ENCODE measurements around the gene ELP6.
"Not testable (repeated sequence)": the region's sequence is repeated elsewhere in the genome, so short reads cannot be mapped to it uniquely, and the experiment has no call there.

The ELP6 gene

DNA sequence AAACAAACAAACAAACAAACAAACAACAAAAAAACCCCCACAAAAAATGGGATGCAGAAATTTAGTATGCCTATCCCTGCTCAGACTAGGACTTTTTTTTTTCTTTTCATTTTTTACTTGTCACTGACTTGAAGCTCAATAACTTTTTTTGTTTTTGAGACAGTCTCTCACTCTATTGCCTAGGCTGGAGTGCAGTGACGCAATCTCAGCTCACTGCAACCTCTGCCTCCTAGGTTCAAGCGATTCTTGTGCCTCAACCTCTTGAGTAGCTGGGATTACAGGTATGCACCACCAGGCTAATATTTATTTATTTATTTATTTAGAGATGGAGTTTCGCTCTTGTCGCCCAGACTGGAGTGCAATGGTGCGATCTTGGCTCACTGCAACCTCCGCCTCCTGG lies 8.2 kb downstream of the ELP6 start:
- DNase-seq, result not testable (repeated sequence)

- no peak for DNase-seq
These were observed 9.4 kb downstream of the ELP6 start for GRCh38 chr3:47504113-47504512.

DNA sequence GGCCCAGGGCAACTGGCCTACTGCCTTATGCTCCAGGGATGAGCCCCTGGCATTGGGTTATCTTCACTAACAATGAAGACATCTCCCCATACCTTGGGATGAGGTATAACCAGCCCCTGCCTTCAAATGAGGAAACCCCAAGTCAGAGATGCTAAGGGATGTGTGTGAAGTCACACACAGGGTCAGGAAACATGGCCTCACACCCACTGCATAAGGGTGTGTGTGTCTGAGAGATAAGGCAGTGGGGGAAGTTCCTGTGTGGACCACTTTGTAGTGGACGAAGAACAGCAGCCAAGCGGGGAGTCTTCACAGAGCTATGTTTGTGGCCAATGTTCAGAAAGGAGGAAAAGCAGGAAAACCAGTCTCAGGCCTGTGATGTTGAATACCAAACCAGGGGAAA lies 10.5 kb downstream of the ELP6 start:
- no peak for DNase-seq

DNA sequence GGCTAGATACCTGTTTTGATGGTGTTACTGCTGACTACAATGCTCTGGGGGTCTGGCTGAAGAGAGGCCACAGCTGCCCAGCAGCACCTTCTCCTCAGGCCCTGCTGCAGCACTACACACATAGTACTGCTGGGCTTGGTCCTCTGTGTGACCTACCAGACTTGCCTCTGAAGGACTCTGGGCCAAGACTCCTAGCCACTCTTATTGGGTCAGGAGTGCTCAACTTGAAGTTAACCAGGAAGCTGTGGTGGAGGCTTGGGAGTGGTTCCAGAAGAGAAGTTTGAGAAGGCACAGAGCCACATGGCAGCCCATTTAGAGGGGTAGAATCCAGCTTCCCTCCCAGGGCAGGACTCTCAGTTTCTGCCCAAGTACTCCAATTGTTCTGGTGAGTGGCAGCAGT lies 16.6 kb downstream of the ELP6 start:
- DNase-seq, result no peak

DNA sequence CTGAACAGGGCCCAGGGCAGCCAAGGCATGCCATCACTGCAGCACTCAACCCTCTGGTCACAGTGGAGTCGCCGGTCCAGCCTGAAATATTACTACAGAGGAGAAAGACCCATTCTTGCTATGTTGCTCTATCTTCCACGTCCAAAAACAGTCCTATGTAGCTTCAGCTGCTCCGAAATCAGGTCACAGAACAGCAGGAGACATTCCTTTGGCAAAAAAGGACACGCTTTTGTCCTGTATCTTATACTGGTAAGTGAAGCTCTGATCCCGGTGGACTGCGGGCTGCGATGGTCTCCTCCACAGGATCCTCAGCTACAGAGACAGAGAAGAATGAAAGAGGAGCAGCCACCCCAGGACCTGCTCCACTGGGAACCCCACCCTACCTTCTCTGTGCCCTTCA lies 17.6 kb downstream of the ELP6 start:
- DNase-seq, result no peak

- no peak for DNase-seq
These were observed 18.4 kb downstream of the ELP6 start for GRCh38 chr3:47495111-47495510.

DNA sequence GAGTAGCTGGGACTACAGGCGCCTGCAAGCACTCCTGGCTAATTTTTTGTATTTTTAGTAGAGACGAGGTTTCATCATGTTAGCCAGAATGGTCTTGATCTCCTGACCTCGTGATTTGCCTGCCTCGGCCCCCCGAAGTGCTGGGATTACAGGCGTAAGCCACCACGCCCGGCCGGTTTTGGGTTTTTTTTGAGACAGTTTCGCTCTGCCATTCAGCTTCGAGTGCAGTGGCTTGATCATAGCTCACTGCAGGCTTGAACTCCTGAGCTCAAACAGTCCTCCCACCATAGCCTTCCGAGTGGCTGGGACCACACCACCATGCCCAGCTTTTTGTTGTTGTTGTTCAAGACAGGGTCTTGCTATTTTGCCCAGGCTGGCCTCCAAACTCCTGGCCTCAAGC lies 21.7 kb downstream of the ELP6 start:
- no peak for DNase-seq

- DNase-seq, result no peak
These were observed 22.3 kb downstream of the ELP6 start for GRCh38 chr3:47491186-47491585.

DNA sequence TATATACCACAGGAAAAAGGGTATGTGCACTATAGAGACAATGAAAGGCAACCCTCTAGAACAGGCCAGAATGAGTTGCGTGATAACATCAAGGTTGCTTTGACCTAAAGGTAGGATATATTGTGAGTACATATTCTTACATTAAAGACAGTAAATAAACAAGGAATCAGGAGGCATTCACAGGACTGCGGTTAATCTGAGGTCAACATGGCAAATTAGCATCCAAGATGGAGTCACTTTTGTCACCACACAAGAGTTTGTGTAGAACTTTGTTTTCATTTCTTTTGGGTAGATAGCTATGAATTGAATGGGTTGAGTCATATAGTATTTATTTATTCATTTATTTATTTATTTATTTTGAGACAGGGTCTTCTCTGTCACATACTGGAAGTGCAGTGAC lies 26.2 kb downstream of the ELP6 start:
- no peak for DNase-seq

DNA sequence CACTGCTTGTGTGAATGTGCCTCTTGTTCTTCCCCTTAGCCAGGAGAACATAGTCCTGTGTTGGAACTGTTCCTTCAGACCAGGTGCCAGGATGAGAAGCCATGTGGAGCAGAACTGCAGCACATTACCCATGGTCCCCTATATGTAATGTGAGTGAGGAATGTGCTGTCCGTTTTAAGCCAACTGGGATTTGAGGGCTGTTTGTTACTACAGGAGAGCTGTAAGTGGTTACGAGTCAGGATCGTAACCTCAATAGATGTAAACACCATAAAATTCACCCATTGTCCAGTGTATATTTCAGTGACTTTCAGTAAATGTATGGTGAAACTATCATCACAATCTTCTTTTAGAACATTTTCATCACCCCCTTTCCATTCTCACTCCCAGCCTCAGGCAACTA lies 27.7 kb downstream of the ELP6 start:
- DNase-seq, result no peak

GRCh38 chr3:47482366-47482765 lies 31.1 kb downstream of the ELP6 start:
- no peak for DNase-seq

DNA sequence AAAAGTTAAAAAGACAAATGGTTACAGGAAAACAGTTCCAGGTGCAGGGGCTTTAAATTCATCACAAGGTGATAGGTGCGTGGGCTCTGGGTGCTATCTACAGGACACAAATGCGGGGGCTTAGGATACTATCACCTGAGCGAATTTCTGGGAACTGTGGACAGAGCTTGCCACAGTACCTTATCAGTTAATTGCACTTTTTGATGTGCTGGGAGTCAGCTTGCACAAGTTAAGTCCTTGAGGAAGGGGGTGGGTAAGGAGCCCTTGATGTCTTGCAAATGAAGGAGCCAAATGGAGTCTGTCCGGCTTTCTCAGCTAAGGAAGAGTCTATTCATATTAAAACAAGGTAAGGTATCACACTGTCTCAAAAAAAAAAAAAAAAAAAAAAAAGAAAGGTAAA lies 31.7 kb downstream of the ELP6 start:
- DNase-seq, result not testable (repeated sequence)

DNA sequence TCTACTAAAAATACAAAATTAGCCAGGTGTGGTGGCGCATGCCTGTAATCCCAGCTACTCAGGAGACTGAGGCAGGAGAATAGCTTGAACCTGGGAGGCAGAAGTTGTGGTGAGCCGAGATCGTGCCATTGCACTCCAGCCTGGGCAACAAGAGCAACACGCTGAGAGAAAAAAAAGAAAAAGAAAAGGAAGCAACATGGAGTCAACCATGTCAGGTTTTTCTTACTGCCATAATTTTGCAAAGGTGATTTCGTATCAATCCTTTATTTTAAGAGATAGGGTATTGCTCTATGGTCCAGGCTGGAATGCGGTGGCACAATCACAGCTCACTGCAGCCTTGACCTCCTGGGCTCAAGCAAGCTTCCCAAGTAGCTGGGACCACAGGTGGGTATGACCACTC lies 33.2 kb downstream of the ELP6 start:
- DNase-seq, result not testable (repeated sequence)

DNA sequence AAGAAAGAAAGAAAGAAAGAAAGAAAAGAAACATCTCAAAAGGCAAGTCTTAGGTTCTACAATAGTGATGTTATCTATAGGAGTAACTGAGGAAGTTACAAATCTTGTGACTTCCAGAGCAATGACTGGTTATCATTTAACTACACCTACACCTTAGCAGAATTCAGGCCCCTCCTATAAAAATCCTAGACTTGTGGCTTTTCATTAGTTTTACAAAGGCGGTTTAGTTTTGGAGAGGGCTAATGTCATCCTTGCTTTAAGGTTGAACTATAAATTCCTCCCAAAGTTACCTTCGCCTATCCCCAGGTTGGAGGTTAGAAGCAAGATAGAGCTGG lies 33.7 kb downstream of the ELP6 start:
- no peak for DNase-seq

DNA sequence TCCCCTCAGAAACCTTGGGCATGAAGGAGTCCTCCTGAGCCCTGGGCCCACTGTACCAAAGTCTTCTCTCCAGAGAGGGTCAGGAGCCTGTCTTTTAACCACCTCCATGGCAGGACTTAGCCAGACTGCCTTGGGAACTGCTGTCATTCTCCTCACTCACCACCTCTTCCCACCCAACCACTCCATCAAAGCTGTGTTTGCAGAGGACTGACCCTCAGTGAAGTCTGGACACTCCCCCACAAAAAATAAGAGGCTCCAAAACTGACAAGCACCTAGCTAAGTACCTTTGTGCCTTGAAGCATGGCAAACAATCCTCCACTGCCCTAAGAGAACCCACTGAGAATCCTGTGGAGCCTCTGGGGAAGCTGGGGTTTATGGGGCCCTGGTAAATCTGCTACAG lies 35.5 kb downstream of the ELP6 start:
- DNase-seq, result no peak

DNA sequence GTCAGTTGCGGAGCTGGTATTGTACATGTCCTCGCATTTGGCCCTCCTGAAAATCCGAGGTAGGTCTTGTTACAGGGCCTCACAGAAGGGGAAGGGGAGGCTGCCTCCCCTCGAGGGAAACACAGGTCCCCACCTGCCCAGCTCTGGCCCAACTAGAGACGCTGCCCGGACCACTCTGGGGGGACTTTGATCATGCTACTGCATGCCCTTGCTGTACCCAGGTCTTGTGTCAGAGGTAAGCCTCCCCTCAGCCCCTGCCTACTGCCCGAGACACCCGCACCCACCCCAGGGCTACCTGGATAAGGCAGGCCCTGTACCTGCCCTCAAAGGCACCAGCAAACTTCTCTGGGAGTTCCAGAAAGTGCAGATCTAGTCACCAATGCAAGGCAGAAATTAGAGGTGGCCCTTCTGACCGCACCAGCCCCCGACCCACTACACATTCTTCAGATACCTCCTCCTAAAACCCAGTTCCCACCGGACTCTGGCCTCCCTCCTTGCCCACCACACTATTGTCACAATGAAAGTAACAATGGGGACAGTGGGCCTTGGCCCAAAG lies 36.8 kb downstream of the ELP6 start:
- no peak for DNase-seq

DNA sequence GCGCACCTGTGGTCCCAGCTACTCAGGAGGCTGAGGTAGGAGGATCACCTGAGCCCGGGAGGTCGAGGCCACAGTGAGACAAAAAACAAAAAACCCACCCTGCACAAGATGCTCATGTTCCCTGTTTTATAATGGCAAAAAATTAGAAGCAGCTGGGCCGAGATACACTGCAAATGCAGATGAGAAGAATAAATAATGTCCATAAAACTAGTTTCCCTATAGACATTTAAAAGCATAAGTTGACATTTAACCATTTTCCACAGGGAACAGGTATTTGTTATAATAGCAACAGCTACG lies 37.2 kb downstream of the ELP6 start:
- no peak for DNase-seq

- DNase-seq, result peak; percentile 75
These were observed 37.8 kb downstream of the ELP6 start, which contains the start of gene SCAP for GRCh38 chr3:47475570-47476329. TSS of gene SCAP (minus strand) at chr3:47475941. CDS start at chr3:47442993, 32,948 bp downstream.

- peak; percentile 18 for DNase-seq
These were observed 38.4 kb downstream of the ELP6 start for GRCh38 chr3:47475029-47475569.

DNA sequence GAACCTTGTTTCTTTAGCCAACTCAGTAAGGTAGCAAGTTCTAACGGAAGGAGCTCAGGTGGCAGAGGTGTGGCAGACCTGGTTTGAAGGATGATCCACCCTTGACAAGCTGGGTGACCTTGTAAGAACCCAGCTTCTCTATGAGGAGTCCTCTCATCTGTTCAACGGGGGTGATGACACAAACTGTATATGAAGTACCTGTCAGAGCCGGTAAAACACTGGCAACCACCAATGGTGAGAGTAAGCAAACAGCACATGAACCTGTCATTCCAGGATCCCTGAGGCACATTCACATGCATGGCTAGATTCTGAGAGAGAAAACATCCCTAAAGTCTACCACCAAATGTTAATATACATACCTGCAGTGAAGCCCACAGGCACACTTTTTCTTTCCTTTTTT lies 40.1 kb downstream of the ELP6 start:
- no peak for DNase-seq

GRCh38 chr3:47469616-47470015 lies 43.9 kb downstream of the ELP6 start:
- DNase-seq, result no peak

GRCh38 chr3:47468315-47468714 lies 45.2 kb downstream of the ELP6 start:
- DNase-seq, result not testable (repeated sequence)

DNA sequence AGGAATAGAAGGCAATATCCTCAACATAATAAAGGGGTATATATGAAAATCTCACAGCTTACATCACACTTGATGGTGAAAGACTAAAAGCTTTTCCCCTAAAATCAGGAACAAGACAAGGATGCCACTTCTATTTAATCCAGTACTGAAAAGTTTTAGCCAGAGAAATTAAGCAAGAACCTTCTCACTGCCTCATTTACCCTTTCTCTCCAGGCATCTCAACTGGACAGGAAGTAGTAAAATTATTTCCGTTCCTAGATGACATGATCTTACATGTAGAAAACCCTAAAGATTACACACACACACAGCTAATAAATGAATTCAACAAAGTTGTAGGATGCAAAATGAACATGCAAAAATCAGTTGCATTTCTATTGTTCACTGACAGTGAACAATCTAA lies 48.9 kb downstream of the ELP6 start:
- DNase-seq, result no peak

DNA sequence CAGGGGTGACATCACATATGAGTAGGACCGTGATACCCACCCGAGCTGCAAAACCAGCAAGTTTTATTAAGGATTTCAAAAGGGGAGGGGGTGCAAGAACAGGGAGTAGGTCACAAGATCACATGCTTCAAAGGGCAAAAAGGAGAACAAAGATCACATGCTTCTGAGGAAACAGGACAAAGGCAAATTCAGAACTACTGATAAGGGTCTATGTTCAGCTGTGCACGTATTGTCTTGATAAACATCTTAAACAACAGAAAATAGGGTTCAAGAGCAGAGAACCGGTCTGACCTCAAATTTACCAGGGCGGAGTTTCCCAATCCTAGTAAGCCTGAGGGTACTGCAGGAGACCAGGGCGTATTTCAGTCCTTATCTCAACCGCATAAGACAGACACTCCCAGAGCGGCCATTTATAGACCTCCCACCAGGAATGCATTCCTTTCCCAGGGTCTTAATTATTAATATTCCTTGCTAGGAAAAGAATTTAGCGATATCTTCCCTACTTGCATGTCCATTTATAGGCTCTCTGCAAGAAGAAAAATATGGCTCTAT lies 53.9 kb downstream of the ELP6 start:
- DNase-seq, result not testable (repeated sequence)

GRCh38 chr3:47456984-47457383 lies 56.5 kb downstream of the ELP6 start:
- DNase-seq, result no peak
